ENCODE data around the gene GRAP2. TPM values are rescaled to one million over a fixed set of nuclear protein-coding genes. Genes with fewer than 3 reads are reported as not detected.
"Not testable (repeated sequence)": the region's sequence is repeated elsewhere in the genome, so short reads cannot be mapped to it uniquely, and the experiment has no call there.

Gene GRAP2
- total RNA-seq, 3 donors from 2014 or later (not counting 1 experiment from before 2014, with no cell fraction given) = 65.1 to 97.3 (median 92.2) TPM

DNA sequence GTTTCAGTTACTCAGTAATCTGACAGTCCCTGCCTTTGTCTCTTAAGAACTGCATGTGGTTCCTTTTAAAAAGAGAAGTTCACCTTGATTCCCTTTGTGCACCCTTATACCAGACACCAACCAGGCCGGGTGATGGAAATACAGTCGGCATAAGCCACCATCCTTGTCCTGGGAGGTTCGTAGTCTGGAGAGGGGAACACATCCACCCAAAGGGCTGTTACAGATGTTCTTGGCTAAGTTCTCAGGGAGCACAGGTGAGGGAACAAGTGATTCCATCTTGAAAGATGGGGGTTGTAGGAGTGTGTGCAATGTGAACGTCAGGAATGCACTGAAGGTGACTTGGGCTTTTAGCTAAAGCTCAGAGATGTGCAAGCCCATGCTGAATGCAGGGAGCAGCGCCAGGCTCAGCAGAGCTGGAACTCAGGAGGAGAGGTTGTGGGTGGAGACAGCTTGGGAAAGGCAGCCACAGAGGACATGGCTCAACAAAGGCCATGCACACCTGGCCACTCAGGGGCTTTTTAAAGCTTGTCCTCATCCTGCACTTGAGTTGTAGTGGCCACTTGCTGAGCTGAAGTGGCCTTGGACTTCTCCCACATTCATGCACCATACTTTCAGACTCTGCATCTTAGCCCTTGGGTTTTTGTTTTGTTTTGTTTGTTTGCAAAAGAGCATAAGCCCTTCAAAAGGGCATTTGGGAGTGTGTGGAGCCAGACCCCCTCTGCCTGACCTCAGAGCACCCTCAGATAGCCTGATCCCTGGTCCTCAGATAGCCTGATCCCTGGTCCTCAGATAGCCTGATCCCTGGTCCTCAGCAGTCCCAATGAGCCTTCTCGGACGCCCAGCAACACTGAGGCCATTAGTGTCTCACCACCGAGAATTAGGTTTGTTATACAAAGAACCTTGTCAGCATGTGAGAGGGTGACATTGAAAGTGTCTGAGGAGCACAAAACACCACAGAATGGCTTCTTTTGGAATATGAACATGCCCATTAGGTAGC lies 46.6 kb downstream of the GRAP2 start:
- 86% methylated on average over 8 of the region's 8 CpGs for WGBS (ENCODE audit: insufficient coverage)
- H3K27ac Mint-ChIP-seq = no peak overlapping the region
- H3K27ac ChIP-seq (ENCODE audit: low read length) = no peak overlapping the region
- no peak for DNase-seq
- peaks cover 78 to 80% of the 10 kb centered on the region in 2 donors for H3K4me1 Mint-ChIP-seq
- H3K9me3 ChIP-seq (ENCODE audit: control insufficient read depth, insufficient read depth, low read length) = no peaks in the 10 kb centered on the region
- no peak overlapping the region for H3K4me3 ChIP-seq (ENCODE audit: low read length)
- H3K36me3 ChIP-seq (ENCODE audit: control insufficient read depth, insufficient read depth, low read length) = peaks cover 20% of the 10 kb centered on the region
- peaks cover 8% of the 10 kb centered on the region for H3K36me3 Mint-ChIP-seq
- no peaks in the 10 kb centered on the region for H3K9me3 Mint-ChIP-seq
- TF ChIP-seq, protein P1, sequence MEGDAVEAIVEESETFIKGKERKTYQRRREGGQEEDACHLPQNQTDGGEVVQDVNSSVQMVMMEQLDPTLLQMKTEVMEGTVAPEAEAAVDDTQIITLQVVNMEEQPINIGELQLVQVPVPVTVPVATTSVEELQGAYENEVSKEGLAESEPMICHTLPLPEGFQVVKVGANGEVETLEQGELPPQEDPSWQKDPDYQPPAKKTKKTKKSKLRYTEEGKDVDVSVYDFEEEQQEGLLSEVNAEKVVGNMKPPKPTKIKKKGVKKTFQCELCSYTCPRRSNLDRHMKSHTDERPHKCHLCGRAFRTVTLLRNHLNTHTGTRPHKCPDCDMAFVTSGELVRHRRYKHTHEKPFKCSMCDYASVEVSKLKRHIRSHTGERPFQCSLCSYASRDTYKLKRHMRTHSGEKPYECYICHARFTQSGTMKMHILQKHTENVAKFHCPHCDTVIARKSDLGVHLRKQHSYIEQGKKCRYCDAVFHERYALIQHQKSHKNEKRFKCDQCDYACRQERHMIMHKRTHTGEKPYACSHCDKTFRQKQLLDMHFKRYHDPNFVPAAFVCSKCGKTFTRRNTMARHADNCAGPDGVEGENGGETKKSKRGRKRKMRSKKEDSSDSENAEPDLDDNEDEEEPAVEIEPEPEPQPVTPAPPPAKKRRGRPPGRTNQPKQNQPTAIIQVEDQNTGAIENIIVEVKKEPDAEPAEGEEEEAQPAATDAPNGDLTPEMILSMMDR (IDR thresholded peaks at IDR 0.05) = no peak
- intact Hi-C loops (cut with micrococcal nuclease) = no loop called here
- H3K27me3 ChIP-seq (ENCODE audit: control insufficient read depth, insufficient read depth, low read length) = no peaks in the 10 kb centered on the region
- no peak for ATAC-seq
- peaks cover 48% of the 10 kb centered on the region for H3K4me1 ChIP-seq (ENCODE audit: control insufficient read depth, insufficient read depth, low read length)
- H3K27me3 Mint-ChIP-seq (ENCODE audit: low read depth in 2 of 2) = no peaks in the 10 kb centered on the region
- H3K4me3 Mint-ChIP-seq = no peak overlapping the region

DNA sequence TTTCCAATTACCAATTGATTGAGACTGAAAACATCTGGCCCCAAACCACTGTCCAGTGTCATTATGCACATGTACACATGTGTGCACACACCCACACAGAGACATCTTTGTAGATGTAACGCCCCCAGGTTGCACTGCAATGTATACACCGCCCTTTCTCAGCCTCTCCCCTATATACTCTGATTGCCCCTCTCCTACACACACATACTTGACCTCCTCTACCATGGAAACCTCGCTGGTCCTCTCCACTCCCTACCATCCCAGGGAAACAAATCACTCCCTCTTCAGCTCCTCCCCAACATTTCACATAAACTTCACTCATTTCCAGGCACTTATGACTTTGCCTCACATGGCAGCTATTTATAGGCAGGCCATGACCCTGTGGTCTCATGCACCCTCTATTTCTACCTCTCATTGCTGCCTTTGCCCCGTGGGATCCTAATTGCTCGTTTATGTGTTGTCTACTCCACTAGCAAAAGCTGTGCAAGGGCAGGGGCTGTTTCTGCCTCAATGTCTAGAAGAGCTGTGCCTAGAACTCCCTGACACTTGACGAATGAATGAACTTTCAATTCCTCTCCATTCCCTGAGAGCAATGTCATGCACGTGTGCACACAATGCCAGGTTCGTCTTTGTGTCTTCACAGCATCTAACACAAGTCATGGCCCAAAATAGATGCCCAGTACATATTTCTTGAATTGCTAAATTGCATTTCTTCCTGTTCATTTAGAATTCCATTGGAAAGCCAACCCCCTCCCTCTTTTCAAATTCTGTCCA lies 49.3 kb downstream of the GRAP2 start:
- 76% methylated on average over 8 of the region's 8 CpGs for WGBS (ENCODE audit: insufficient coverage)
- peaks cover 8% of the 10 kb centered on the region for H3K36me3 Mint-ChIP-seq
- Histone ChIP-seq H3K27ac (ENCODE audit: low read length) (no peak overlapping the region), H3K4me1 (ENCODE audit: control insufficient read depth, insufficient read depth, low read length) (peaks cover 39% of the 10 kb centered on the region), H3K36me3 (ENCODE audit: control insufficient read depth, insufficient read depth, low read length) (peaks cover 20% of the 10 kb centered on the region), H3K9me3 (ENCODE audit: control insufficient read depth, insufficient read depth, low read length) (no peaks in the 10 kb centered on the region), H3K27me3 (ENCODE audit: control insufficient read depth, insufficient read depth, low read length) (no peaks in the 10 kb centered on the region), H3K4me3 (ENCODE audit: low read length) (no peak overlapping the region)
- intact Hi-C loops (cut with micrococcal nuclease) = no loop called here
- H3K27me3 Mint-ChIP-seq (ENCODE audit: low read depth in 2 of 2) = no peaks in the 10 kb centered on the region
- DNase-seq = no peak
- H3K9me3 Mint-ChIP-seq = no peaks in the 10 kb centered on the region
- H3K27ac Mint-ChIP-seq = peak overlapping the region; percentile 11 to 19
- no peak for ATAC-seq
- peaks cover 72% of the 10 kb centered on the region in 2 donors for H3K4me1 Mint-ChIP-seq
- TF ChIP-seq, protein P1 (IDR thresholded peaks at IDR 0.05) = no peak
- H3K4me3 Mint-ChIP-seq = no peak overlapping the region

GRCh38 chr22:39951603-39952293 lies 50.9 kb downstream of the GRAP2 start:
- H3K36me3 Mint-ChIP-seq; intact Hi-C loops (cut with micrococcal nuclease); H3K9me3 ChIP-seq (ENCODE audit: control insufficient read depth, insufficient read depth, low read length); H3K4me3 ChIP-seq (ENCODE audit: low read length); H3K27me3 Mint-ChIP-seq (ENCODE audit: low read depth in 2 of 2); H3K27me3 ChIP-seq (ENCODE audit: control insufficient read depth, insufficient read depth, low read length); H3K9me3 Mint-ChIP-seq: not testable (repeated sequence)
- Mint-ChIP-seq H3K4me1 (peaks cover 72% of the 10 kb centered on the region in 2 donors), H3K27ac (peak overlapping the region; percentile 62 to 80), H3K4me3 (peak overlapping the region; percentile 75)
- Histone ChIP-seq H3K36me3 (ENCODE audit: control insufficient read depth, insufficient read depth, low read length) (peaks cover 30% of the 10 kb centered on the region), H3K27ac (ENCODE audit: low read length) (peak overlapping the region; percentile 11), H3K4me1 (ENCODE audit: control insufficient read depth, insufficient read depth, low read length) (peaks cover 47% of the 10 kb centered on the region)
- DNase-seq (peak in 1 of 2 donors; percentile 69), ATAC-seq (peak; percentile 50 to 69 (median 55))
- WGBS (ENCODE audit: insufficient coverage) = 37% methylated on average over 9 of the region's 11 CpGs

Data from natural killer cell (primary cell).